ENCODE measurements around the gene DYNC2H1. TPM values are rescaled to one million over a fixed set of nuclear protein-coding genes. Genes with fewer than 3 reads are reported as not detected.

The DYNC2H1 gene
- total RNA-seq, 1 experiment from 2014 or later, result 12.4 TPM

DNA sequence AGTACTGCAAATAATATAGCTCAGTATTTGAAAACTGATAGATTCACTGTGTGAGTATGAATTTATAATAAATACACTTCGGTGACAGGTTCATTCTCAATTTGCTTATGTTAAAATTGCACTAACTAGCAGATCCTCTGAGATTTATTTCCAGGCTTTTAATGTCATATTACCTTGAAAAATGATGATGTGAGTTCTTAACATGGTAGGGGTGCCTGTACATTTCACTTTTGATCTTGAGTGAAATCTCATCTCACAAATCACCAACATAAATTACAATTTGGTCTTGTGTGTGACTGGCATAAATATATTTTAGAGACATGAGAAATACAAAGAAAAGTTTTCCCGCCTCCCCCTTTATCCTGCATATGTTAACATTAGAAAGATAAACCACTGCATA is 240.4 kb downstream of the DYNC2H1 start:
- DNase-seq (ENCODE audit: low read depth, low spot score) (no peak), ATAC-seq (no peak)
- ChIA-PET CTCF (no interaction called here), POLR2A (no interaction called here)
- no peak overlapping the region for H3K27ac ChIP-seq (ENCODE audit: low read length)
- H3K27me3 ChIP-seq (ENCODE audit: control insufficient read depth, insufficient read depth, low read length), result no peaks in the 10 kb centered on the region
- no peaks in the 10 kb centered on the region for H3K36me3 ChIP-seq (ENCODE audit: control insufficient read depth, insufficient read depth, low read length)
- H3K4me1 ChIP-seq (ENCODE audit: control insufficient read depth, insufficient read depth, low read length), result no peaks in the 10 kb centered on the region
- in situ Hi-C loops (cut with HindIII; ENCODE audit: low pct_unique_long_range_greater_than_20kb, low sequenced_read_pairs) (no loop called here), intact Hi-C loops (cut with micrococcal nuclease; ENCODE audit: unreplicated experiment) (no loop called here)
- TF ChIP-seq CTCF (IDR thresholded peaks at IDR 0.05) (no peak), POLR2AphosphoS5 (IDR thresholded peaks at IDR 0.05; ENCODE audit: low read depth, low read length) (no peak), TCF7L2 (IDR thresholded peaks at IDR 0.05; ENCODE audit: low read depth, low read length) (no peak), SIN3A (IDR thresholded peaks at IDR 0.05; ENCODE audit: borderline replicate concordance, insufficient read depth, low read depth, low read length) (no peak)
- TF ChIP-seq, protein P1, sequence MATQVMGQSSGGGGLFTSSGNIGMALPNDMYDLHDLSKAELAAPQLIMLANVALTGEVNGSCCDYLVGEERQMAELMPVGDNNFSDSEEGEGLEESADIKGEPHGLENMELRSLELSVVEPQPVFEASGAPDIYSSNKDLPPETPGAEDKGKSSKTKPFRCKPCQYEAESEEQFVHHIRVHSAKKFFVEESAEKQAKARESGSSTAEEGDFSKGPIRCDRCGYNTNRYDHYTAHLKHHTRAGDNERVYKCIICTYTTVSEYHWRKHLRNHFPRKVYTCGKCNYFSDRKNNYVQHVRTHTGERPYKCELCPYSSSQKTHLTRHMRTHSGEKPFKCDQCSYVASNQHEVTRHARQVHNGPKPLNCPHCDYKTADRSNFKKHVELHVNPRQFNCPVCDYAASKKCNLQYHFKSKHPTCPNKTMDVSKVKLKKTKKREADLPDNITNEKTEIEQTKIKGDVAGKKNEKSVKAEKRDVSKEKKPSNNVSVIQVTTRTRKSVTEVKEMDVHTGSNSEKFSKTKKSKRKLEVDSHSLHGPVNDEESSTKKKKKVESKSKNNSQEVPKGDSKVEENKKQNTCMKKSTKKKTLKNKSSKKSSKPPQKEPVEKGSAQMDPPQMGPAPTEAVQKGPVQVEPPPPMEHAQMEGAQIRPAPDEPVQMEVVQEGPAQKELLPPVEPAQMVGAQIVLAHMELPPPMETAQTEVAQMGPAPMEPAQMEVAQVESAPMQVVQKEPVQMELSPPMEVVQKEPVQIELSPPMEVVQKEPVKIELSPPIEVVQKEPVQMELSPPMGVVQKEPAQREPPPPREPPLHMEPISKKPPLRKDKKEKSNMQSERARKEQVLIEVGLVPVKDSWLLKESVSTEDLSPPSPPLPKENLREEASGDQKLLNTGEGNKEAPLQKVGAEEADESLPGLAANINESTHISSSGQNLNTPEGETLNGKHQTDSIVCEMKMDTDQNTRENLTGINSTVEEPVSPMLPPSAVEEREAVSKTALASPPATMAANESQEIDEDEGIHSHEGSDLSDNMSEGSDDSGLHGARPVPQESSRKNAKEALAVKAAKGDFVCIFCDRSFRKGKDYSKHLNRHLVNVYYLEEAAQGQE (IDR thresholded peaks at IDR 0.05; ENCODE audit: insufficient read depth in 1 of 2, low read depth in 2 of 2, low read length in 1 of 2), result no peak
- no TSS peak for BruUV-seq (replicated peaks)
- H3K4me3 ChIP-seq (ENCODE audit: low read depth in 2 of 2, low read length in 2 of 2), result no peak overlapping the region
- H3K9me3 ChIP-seq (ENCODE audit: control insufficient read depth, insufficient read depth, low read depth, low read length), result no peaks in the 10 kb centered on the region

GRCh38 chr11:103354656-103355055 is 245.4 kb downstream of the DYNC2H1 start:
- no TSS peak for BruUV-seq (replicated peaks)
- POLR2A ChIA-PET, result no interaction called here

More at GRCh38 chr11:103354656-103355055, 245.4 kb downstream of the DYNC2H1 start:
- Histone ChIP-seq H3K4me3 (ENCODE audit: low read depth in 2 of 2, low read length in 2 of 2) (no peak overlapping the region), H3K27ac (ENCODE audit: low read length) (no peak overlapping the region), H3K36me3 (ENCODE audit: control insufficient read depth, insufficient read depth, low read length) (no peaks in the 10 kb centered on the region), H3K4me1 (ENCODE audit: control insufficient read depth, insufficient read depth, low read length) (no peaks in the 10 kb centered on the region), H3K27me3 (ENCODE audit: control insufficient read depth, insufficient read depth, low read length) (no peaks in the 10 kb centered on the region), H3K9me3 (ENCODE audit: control insufficient read depth, insufficient read depth, low read depth, low read length) (no peaks in the 10 kb centered on the region)
- DNase-seq (ENCODE audit: low read depth, low spot score) (no peak), ATAC-seq (no peak)
- no peak for TF ChIP-seq TCF7L2 (IDR thresholded peaks at IDR 0.05; ENCODE audit: low read depth, low read length)
- no peak for TF ChIP-seq SIN3A (IDR thresholded peaks at IDR 0.05; ENCODE audit: borderline replicate concordance, insufficient read depth, low read depth, low read length)
- no peak for TF ChIP-seq POLR2AphosphoS5 (IDR thresholded peaks at IDR 0.05; ENCODE audit: low read depth, low read length)
- TF ChIP-seq CTCF (IDR thresholded peaks at IDR 0.05), result no peak
- TF ChIP-seq, protein P1 (IDR thresholded peaks at IDR 0.05; ENCODE audit: insufficient read depth in 1 of 2, low read depth in 2 of 2, low read length in 1 of 2), result no peak
- CTCF ChIA-PET, result interaction anchor here (0.6 kb wide), 1 partner anchor 19 kb away, joined by 4 read pairs; no protein-coding TSS in a partner anchor
- in situ Hi-C loops (cut with HindIII; ENCODE audit: low pct_unique_long_range_greater_than_20kb, low sequenced_read_pairs), result no loop called here
- intact Hi-C loops (cut with micrococcal nuclease; ENCODE audit: unreplicated experiment), result no loop called here

Measured in Panc1 (cell line).